HEK293 (cell line): ENCODE data around the gene PLAGL1.
"Not testable (repeated sequence)": the region's sequence is repeated elsewhere in the genome, so short reads cannot be mapped to it uniquely, and the experiment has no call there.

Experiments used
- MEIS1 ChIP-seq: sonication (generic); formaldehyde crosslinking; IDR thresholded peaks from 2 replicates; pipeline ENCODE4 v1.8.1; 2022; ENCODE audit warnings: missing genetic modification reagents, mild to moderate bottlenecking, borderline replicate concordance
- ZBTB7A ChIP-seq: fragments of 450-650 bp; formaldehyde crosslinking; IDR thresholded peaks from 2 replicates; pipeline ENCODE4 v1.5.1; 2016; ENCODE audit warnings: low read depth, missing biosample characterization, missing genetic modification characterization
- ZNF350 ChIP-seq: fragments of 450-650 bp; formaldehyde crosslinking; IDR thresholded peaks from 2 replicates; pipeline ENCODE4 v1.5.0; 2017; ENCODE audit warnings: missing biosample characterization, mild to moderate bottlenecking, missing genetic modification characterization
- ZNF768 ChIP-seq: fragments of 450-650 bp; formaldehyde crosslinking; IDR thresholded peaks from 2 replicates; pipeline ENCODE4 v1.5.1; 2018; ENCODE audit warnings: missing biosample characterization, mild to moderate bottlenecking, missing genetic modification characterization
- TF ChIP-seq, protein P1 (sequence below): fragments of 450-650 bp; formaldehyde crosslinking; IDR thresholded peaks from 2 replicates; pipeline ENCODE4 v1.5.1; 2016; ENCODE audit warnings: missing biosample characterization, missing genetic modification characterization

DNA sequence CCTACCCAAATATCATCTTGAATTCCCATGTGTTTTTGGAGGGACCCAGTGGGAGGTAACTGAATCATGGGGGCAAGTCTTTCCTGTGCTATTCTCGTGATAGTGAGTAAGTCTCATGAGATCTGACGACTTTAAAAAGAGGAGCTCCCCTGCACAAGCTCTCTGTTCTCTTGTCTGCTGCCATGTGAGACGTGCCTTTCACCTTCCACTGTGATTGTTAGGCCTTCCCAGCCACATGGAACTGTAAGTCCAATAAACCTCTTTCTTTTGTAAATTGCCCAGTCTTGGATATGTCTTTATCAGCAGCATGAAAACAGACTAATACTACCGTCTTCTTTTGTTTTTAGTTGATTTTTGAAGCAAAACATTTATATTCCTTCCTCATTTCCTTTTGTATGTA lies 91.0 kb downstream of the PLAGL1 start:
- TF ChIP-seq, protein P1, sequence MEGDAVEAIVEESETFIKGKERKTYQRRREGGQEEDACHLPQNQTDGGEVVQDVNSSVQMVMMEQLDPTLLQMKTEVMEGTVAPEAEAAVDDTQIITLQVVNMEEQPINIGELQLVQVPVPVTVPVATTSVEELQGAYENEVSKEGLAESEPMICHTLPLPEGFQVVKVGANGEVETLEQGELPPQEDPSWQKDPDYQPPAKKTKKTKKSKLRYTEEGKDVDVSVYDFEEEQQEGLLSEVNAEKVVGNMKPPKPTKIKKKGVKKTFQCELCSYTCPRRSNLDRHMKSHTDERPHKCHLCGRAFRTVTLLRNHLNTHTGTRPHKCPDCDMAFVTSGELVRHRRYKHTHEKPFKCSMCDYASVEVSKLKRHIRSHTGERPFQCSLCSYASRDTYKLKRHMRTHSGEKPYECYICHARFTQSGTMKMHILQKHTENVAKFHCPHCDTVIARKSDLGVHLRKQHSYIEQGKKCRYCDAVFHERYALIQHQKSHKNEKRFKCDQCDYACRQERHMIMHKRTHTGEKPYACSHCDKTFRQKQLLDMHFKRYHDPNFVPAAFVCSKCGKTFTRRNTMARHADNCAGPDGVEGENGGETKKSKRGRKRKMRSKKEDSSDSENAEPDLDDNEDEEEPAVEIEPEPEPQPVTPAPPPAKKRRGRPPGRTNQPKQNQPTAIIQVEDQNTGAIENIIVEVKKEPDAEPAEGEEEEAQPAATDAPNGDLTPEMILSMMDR (tag by site-specific recombination) = not testable (repeated sequence)
- TF ChIP-seq MEIS1 (CRISPR knock-in tag); ZNF768 (tag by site-specific recombination); ZNF350; ZBTB7A: not testable (repeated sequence)
